Neural progenitor cell (in vitro differentiated cells): ENCODE measurements around the gene NCAPG2. TPM values are rescaled to one million over a fixed set of nuclear protein-coding genes. Genes with fewer than 3 reads are reported as not detected.

Experiments
- DNase-seq: peaks from one replicate; pipeline ENCODE4 v3.0.0-alpha.2; 2016; ENCODE audit warnings: low spot score
- H2AFZ ChIP-seq: fragments of 200-600 bp; sonication (generic); replicated peaks from 2 replicates; pipeline ENCODE4 v1.6.1; 2016; ENCODE audit warnings: antibody characterized with exemption
- H3F3A ChIP-seq: fragments of 200-600 bp; sonication (generic); 2 replicates; pipeline ENCODE4 v1.6.1; 2016; ENCODE audit warnings: antibody characterized with exemption, low read depth
- H3K27ac ChIP-seq: fragments of 200-600 bp; sonication (generic); 2 replicates; pipeline ENCODE4 v1.5.1; 2016; ENCODE audit warnings: mild to moderate bottlenecking
- H3K27me3 ChIP-seq: fragments of 200-600 bp; sonication (generic); 2 replicates; pipeline ENCODE4 v1.6.1; 2016; ENCODE audit warnings: mild to moderate bottlenecking, moderate library complexity
- H3K36me3 ChIP-seq: fragments of 200-600 bp; sonication (generic); 2 replicates; pipeline ENCODE4 v1.5.1; 2016
- H3K4me1 ChIP-seq: fragments of 200-600 bp; sonication (generic); 2 replicates; pipeline ENCODE4 v1.6.1; 2016; ENCODE audit warnings: mixed run types
- H3K4me2 ChIP-seq: fragments of 200-600 bp; sonication (generic); 2 replicates; pipeline ENCODE4 v1.6.1; 2016
- H3K4me3 ChIP-seq: fragments of 200-600 bp; sonication (generic); 2 replicates; pipeline ENCODE4 v1.5.1; 2016
- H3K79me2 ChIP-seq: fragments of 200-600 bp; sonication (generic); 2 replicates; pipeline ENCODE4 v1.6.1; 2016; ENCODE audit warnings: low read depth
- H3K9ac ChIP-seq: fragments of 200-600 bp; sonication (generic); 2 replicates; pipeline ENCODE4 v1.6.1; 2016
- H3K9me3 ChIP-seq: fragments of 200-600 bp; sonication (generic); 2 replicates; pipeline ENCODE4 v1.5.1; 2016; ENCODE audit warnings: low read depth
- H4K20me1 ChIP-seq: fragments of 200-600 bp; sonication (generic); 2 replicates; pipeline ENCODE4 v1.6.1; 2016; ENCODE audit warnings: low read depth
- H3K27ac Mint-ChIP-seq: 3 replicates; pipeline ENCODE4 v1.8.0; 2021; ENCODE audit warnings: mixed read lengths
- H3K27me3 Mint-ChIP-seq: 2 replicates; pipeline ENCODE4 v1.8.0; 2022; ENCODE audit warnings: low read depth, mild to moderate bottlenecking, inconsistent platforms, moderate library complexity, mixed read lengths; ENCODE audit not compliant: insufficient read depth
- H3K36me3 Mint-ChIP-seq: 3 replicates; pipeline ENCODE4 v1.8.0; 2021; ENCODE audit warnings: mixed read lengths
- H3K4me1 Mint-ChIP-seq: 3 replicates; pipeline ENCODE4 v1.8.0; 2021; ENCODE audit warnings: mixed read lengths
- H3K4me3 Mint-ChIP-seq: 3 replicates; pipeline ENCODE4 v1.8.0; 2021; ENCODE audit warnings: mild to moderate bottlenecking, moderate library complexity, mixed read lengths
- H3K9me3 Mint-ChIP-seq: 3 replicates; pipeline ENCODE4 v1.8.0; 2020; ENCODE audit warnings: mixed read lengths
- EZH2 ChIP-seq: fragments of 200-600 bp; sonication (generic); IDR thresholded peaks from 2 replicates; pipeline ENCODE4 v1.6.1; 2017; ENCODE audit warnings: antibody characterized with exemption, mild to moderate bottlenecking, moderate library complexity
- EZH2phosphoT487 ChIP-seq: fragments of 200-600 bp; sonication (generic); IDR thresholded peaks from 2 replicates; pipeline ENCODE4 v1.6.1; 2017; ENCODE audit warnings: antibody characterized with exemption
- total RNA-seq: library from RNA; depleted of rRNA; stranded (reverse); fragments of >200 nt; gene quantifications from 2 replicates; pipeline ENCODE4 v1.2.3, GENCODE V29; 2015; ENCODE audit warnings: low replicate concordance
- TF ChIP-seq, protein P1 (sequence below): fragments of 200-600 bp; sonication (generic); IDR thresholded peaks from 2 replicates; pipeline ENCODE4 v1.5.1; 2017; ENCODE audit warnings: antibody characterized with exemption, mild to moderate bottlenecking

The NCAPG2 gene
- total RNA-seq, 1 donor from 2014 or later, result 89.6 TPM

- H3K79me2 ChIP-seq, result no peaks in the 10 kb centered on the region
- no peaks in the 10 kb centered on the region for H4K20me1 ChIP-seq
- no peaks in the 10 kb centered on the region for H3K27me3 ChIP-seq
- H3K9me3 ChIP-seq, result no peaks in the 10 kb centered on the region
- TF ChIP-seq EZH2phosphoT487 (no peak), EZH2 (no peak)
- TF ChIP-seq, protein P1, sequence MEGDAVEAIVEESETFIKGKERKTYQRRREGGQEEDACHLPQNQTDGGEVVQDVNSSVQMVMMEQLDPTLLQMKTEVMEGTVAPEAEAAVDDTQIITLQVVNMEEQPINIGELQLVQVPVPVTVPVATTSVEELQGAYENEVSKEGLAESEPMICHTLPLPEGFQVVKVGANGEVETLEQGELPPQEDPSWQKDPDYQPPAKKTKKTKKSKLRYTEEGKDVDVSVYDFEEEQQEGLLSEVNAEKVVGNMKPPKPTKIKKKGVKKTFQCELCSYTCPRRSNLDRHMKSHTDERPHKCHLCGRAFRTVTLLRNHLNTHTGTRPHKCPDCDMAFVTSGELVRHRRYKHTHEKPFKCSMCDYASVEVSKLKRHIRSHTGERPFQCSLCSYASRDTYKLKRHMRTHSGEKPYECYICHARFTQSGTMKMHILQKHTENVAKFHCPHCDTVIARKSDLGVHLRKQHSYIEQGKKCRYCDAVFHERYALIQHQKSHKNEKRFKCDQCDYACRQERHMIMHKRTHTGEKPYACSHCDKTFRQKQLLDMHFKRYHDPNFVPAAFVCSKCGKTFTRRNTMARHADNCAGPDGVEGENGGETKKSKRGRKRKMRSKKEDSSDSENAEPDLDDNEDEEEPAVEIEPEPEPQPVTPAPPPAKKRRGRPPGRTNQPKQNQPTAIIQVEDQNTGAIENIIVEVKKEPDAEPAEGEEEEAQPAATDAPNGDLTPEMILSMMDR, result no peak
- H3F3A ChIP-seq, result no peaks in the 10 kb centered on the region
- Mint-ChIP-seq H3K36me3 (peaks cover 14% of the 10 kb centered on the region), H3K27me3 (peaks cover 2% of the 10 kb centered on the region), H3K9me3 (no peaks in the 10 kb centered on the region), H3K27ac (no peak overlapping the region), H3K4me1 (no peaks in the 10 kb centered on the region), H3K4me3 (no peak overlapping the region)
- no peak overlapping the region for H2AFZ ChIP-seq
- no peak overlapping the region for H3K4me2 ChIP-seq
- no peaks in the 10 kb centered on the region for H3K36me3 ChIP-seq
- DNase-seq, result no peak
- no peak overlapping the region for H3K27ac ChIP-seq
- no peaks in the 10 kb centered on the region for H3K4me1 ChIP-seq
- H3K9ac ChIP-seq, result no peak overlapping the region
- no peak overlapping the region for H3K4me3 ChIP-seq
Observed at GRCh38 chr7:158748335-158748734, 43.7 kb upstream of the NCAPG2 start.

GRCh38 chr7:158747408-158747807, 42.8 kb upstream of the NCAPG2 start:
- no peak for TF ChIP-seq EZH2phosphoT487
- no peak for TF ChIP-seq EZH2
- TF ChIP-seq, protein P1, result no peak
- no peaks in the 10 kb centered on the region for H3K79me2 ChIP-seq
- no peaks in the 10 kb centered on the region for H3K4me1 Mint-ChIP-seq
- H3K9me3 Mint-ChIP-seq, result no peaks in the 10 kb centered on the region
- peaks cover 15% of the 10 kb centered on the region for H3K36me3 Mint-ChIP-seq
- no peak overlapping the region for H3K4me3 Mint-ChIP-seq
- H2AFZ ChIP-seq, result no peak overlapping the region
- no peak overlapping the region for H3K27ac ChIP-seq
- no peak overlapping the region for H3K9ac ChIP-seq
- H3K27ac Mint-ChIP-seq, result no peak overlapping the region
- H4K20me1 ChIP-seq, result no peaks in the 10 kb centered on the region
- no peaks in the 10 kb centered on the region for H3F3A ChIP-seq
- H3K9me3 ChIP-seq, result no peaks in the 10 kb centered on the region
- H3K36me3 ChIP-seq, result no peaks in the 10 kb centered on the region
- H3K4me2 ChIP-seq, result no peak overlapping the region
- DNase-seq, result no peak
- no peaks in the 10 kb centered on the region for H3K27me3 ChIP-seq
- H3K27me3 Mint-ChIP-seq, result peaks cover 2% of the 10 kb centered on the region
- H3K4me3 ChIP-seq, result no peak overlapping the region
- no peaks in the 10 kb centered on the region for H3K4me1 ChIP-seq

- Histone ChIP-seq H3K4me2 (no peak overlapping the region), H3K9ac (no peak overlapping the region), H3K79me2 (no peaks in the 10 kb centered on the region), H3K4me3 (no peak overlapping the region), H3K9me3 (no peaks in the 10 kb centered on the region), H2AFZ (no peak overlapping the region), H3K36me3 (no peaks in the 10 kb centered on the region), H3K27me3 (no peaks in the 10 kb centered on the region), H4K20me1 (no peaks in the 10 kb centered on the region), H3K4me1 (no peaks in the 10 kb centered on the region), H3K27ac (no peak overlapping the region), H3F3A (no peaks in the 10 kb centered on the region)
- no peak for TF ChIP-seq EZH2
- TF ChIP-seq, protein P1, result no peak
- TF ChIP-seq EZH2phosphoT487, result no peak
- H3K36me3 Mint-ChIP-seq, result peaks cover 17% of the 10 kb centered on the region
- no peak overlapping the region for H3K4me3 Mint-ChIP-seq
- no peaks in the 10 kb centered on the region for H3K9me3 Mint-ChIP-seq
- no peak for DNase-seq
- H3K27ac Mint-ChIP-seq, result no peak overlapping the region
- H3K4me1 Mint-ChIP-seq, result no peaks in the 10 kb centered on the region
- H3K27me3 Mint-ChIP-seq, result peaks cover 2% of the 10 kb centered on the region
Observed at GRCh38 chr7:158746957-158747356, 42.4 kb upstream of the NCAPG2 start.
